Stomach (tissue), 4 donors: ENCODE measurements around the gene DLEU7.

Experiments
- POLR2AphosphoS5 ChIP-seq, 3 donors: sonication (generic); formaldehyde crosslinking; IDR thresholded peaks; one replicate each; pipeline ENCODE4 v1.6.1; 2016; ENCODE audit warnings: antibody characterized with exemption in 3 of 3
- TF ChIP-seq, protein P1 (sequence below), 7 experiments: fragments of 450-650 bp in 4 of 7; fragments of 200-600 bp in 3 of 7; sonication (generic) in 3 of 7; IDR thresholded peaks; one replicate each; pipeline ENCODE4 v1.5.1; 2016 to 2019; ENCODE audit warnings: antibody characterized with exemption in 7 of 7, control low read depth in 2 of 7, mild to moderate bottlenecking in 1 of 7

DNA sequence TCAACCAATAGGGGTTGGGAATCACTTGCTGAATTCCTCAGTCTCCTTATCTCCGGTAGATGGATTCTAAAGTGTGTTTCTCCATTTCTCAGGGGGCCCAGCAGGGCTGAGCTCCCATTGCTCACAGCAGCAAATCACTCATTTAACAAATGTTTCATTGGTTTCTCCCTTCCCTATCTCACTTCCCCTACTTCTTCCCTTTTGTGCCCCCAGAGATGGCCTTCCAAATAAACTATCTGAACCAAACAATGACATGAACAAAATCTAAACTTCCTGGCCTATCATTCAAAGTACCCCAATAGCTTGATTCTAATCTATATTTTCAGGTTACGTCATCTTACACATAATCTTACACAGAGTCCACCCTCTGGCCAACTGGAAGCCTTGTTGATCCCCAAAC lies 60.4 kb downstream of the DLEU7 start:
- no peak for TF ChIP-seq POLR2AphosphoS5 (IDR thresholded peaks at IDR 0.05)
- TF ChIP-seq, protein P1, sequence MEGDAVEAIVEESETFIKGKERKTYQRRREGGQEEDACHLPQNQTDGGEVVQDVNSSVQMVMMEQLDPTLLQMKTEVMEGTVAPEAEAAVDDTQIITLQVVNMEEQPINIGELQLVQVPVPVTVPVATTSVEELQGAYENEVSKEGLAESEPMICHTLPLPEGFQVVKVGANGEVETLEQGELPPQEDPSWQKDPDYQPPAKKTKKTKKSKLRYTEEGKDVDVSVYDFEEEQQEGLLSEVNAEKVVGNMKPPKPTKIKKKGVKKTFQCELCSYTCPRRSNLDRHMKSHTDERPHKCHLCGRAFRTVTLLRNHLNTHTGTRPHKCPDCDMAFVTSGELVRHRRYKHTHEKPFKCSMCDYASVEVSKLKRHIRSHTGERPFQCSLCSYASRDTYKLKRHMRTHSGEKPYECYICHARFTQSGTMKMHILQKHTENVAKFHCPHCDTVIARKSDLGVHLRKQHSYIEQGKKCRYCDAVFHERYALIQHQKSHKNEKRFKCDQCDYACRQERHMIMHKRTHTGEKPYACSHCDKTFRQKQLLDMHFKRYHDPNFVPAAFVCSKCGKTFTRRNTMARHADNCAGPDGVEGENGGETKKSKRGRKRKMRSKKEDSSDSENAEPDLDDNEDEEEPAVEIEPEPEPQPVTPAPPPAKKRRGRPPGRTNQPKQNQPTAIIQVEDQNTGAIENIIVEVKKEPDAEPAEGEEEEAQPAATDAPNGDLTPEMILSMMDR (IDR thresholded peaks at IDR 0.05) = no peak
